T-helper 17 cell (primary cell): ENCODE measurements around the gene XYLT1. TPM values are rescaled to one million over a fixed set of nuclear protein-coding genes. Genes with fewer than 3 reads are reported as not detected.
A peak's percentile ranks its signal among the peaks of the same experiment; 100 is the strongest.
"Not testable (repeated sequence)": the region's sequence is repeated elsewhere in the genome, so short reads cannot be mapped to it uniquely, and the experiment has no call there.

Experiments
- ATAC-seq: fragments of 150-1000 bp; cut with Tn5 transposase; 2 replicates; pipeline ENCODE4 v1.10.0; 2021; ENCODE audit warnings: mild to moderate bottlenecking, moderate library complexity
- DNase-seq, 3 donors: peaks; one replicate each; pipeline versions ENCODE4 v3.0.0 to v3.0.0-alpha.2; 2020 to 2021
- H3K9me3 ChIP-seq: one replicate; pipeline ENCODE4 v1.7.0; 2013; ENCODE audit warnings: low read length, mild to moderate bottlenecking; ENCODE audit not compliant: control insufficient read depth, poor library complexity, severe bottlenecking
- H3K27ac Mint-ChIP-seq: one replicate; pipeline ENCODE4 v1.8.0; 2022; ENCODE audit warnings: mild to moderate bottlenecking, moderate library complexity, mixed read lengths
- H3K27me3 Mint-ChIP-seq: one replicate; pipeline ENCODE4 v1.8.0; 2022; ENCODE audit warnings: mixed read lengths
- H3K36me3 Mint-ChIP-seq: one replicate; pipeline ENCODE4 v1.8.0; 2022; ENCODE audit warnings: low read depth, mixed read lengths
- H3K4me1 Mint-ChIP-seq: one replicate; pipeline ENCODE4 v1.8.0; 2022; ENCODE audit warnings: mild to moderate bottlenecking, mixed read lengths
- H3K4me3 Mint-ChIP-seq: one replicate; pipeline ENCODE4 v1.8.0; 2022; ENCODE audit warnings: mild to moderate bottlenecking, moderate library complexity, mixed read lengths
- total RNA-seq, 4 donors: library from RNA in 2 of 4; stranded (reverse) in 2 of 4; gene quantifications; one replicate each; pipeline ENCODE4 v1.2.3 and lab custom pipeline; 2022 to 2026

Gene XYLT1
- total RNA-seq, 2 donors from 2014 or later, result 33.8 to 57.3 TPM

DNA sequence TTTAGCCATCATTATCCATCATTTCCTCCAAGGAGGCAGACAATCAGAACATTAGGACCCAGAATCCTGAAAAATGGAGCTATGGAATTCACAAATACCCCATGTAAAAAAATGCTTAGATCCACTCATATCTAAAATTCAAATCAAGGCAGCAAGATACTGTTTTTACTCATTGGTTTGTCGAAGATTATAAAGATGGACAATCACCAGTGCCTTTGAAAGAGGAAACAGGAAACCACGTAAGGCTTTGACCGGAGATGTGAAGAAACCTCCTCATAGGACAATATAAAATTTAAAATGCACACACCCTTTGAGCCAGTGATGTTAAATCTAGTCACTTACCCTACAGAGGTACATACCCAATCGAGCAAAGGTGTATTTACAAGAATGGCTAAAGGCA lies 130.0 kb downstream of the XYLT1 start:
- peak overlapping the region; percentile 2 for H3K4me3 Mint-ChIP-seq
- peaks cover 46% of the 10 kb centered on the region for H3K4me1 Mint-ChIP-seq
- H3K27ac Mint-ChIP-seq, result peak overlapping the region; percentile 86
- H3K9me3 ChIP-seq, result no peaks in the 10 kb centered on the region
- H3K27me3 Mint-ChIP-seq, result no peaks in the 10 kb centered on the region
- DNase-seq, result no peak
- no peak for ATAC-seq
- H3K36me3 Mint-ChIP-seq, result peaks cover 5% of the 10 kb centered on the region

DNA sequence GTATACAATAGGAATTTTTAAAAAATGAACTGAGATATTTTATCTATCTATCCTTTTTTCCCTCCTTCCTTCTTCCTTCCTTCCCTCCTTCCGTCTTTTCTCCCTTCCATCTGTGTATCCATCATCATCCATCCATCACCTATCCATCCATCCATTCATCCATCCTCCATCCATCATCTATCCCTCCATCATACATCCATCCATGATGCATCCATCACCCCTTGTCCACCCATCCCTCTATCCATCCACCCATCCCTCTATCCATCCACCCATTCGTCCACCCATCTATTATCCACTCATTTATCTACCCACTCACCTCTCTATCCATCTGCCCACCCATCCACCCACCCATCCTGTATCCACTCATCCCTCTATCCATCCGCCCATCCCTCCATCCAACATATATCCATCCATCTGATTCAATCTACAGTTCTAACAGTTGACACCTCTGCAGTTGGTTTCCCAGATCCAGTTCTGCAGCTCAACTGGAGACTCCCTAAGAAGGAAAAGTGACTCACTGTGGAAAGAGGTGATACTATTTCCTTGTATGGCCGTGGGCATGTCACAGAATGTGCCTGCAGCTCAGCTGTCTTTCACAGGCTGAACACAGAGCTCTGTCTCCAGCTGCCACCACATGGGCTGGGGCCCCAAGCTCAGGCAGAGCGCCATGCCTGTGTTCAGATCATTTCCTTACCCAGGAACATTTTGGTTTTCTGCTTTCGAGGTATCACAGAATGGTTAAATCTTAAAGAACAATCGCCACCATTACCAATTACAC lies 130.8 kb downstream of the XYLT1 start:
- H3K9me3 ChIP-seq, result no peaks in the 10 kb centered on the region
- H3K36me3 Mint-ChIP-seq, result peaks cover 5% of the 10 kb centered on the region
- H3K27ac Mint-ChIP-seq, result peak overlapping the region; percentile 87
- no peak for ATAC-seq
- no peak overlapping the region for H3K4me3 Mint-ChIP-seq
- H3K4me1 Mint-ChIP-seq, result peaks cover 47% of the 10 kb centered on the region
- no peak for DNase-seq
- H3K27me3 Mint-ChIP-seq, result no peaks in the 10 kb centered on the region

DNA sequence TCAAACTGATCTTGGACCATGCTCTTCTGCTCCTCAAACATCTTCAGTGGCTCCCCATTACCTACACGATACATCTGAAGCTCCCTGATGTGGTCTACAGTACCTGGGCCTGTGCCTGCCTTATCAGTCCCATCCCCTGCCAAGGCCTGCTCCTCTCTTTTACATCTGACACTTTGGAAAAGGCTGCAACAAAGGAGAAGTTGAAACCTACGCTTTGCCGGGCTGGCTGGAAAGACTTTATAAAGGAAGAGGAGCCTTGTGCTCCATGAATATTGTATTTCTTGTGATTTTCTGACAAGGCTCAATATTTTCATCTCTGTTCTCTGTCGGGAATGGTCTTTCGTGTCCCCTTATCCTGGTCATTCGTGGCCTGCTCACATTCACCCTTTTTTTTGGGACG lies 132.5 kb downstream of the XYLT1 start:
- H3K4me1 Mint-ChIP-seq, result peaks cover 36% of the 10 kb centered on the region
- DNase-seq, result no peak
- ATAC-seq, result no peak
- no peaks in the 10 kb centered on the region for H3K27me3 Mint-ChIP-seq
- H3K4me3 Mint-ChIP-seq, result no peak overlapping the region
- peaks cover 5% of the 10 kb centered on the region for H3K36me3 Mint-ChIP-seq
- H3K9me3 ChIP-seq, result no peaks in the 10 kb centered on the region
- H3K27ac Mint-ChIP-seq, result peak overlapping the region; percentile 54

DNA sequence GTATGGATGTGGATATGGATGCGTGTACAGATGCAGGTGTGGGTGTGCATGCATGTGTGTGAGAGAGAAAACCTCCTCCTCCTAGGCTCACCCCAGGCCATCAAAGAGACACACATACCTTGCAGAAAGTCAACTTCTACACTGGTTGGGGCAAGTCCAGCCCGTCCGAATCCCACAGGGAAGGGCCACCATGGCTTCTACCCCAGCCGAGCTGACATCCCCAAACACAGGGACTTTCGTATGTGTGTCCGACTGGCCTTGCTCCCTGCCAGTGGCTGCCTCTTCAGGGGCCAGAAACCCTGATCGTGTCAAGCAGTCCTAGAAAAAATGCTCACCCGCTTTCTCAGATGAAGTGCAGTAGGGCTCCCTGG lies 134.2 kb downstream of the XYLT1 start:
- peaks cover 8% of the 10 kb centered on the region for H3K36me3 Mint-ChIP-seq
- H3K27ac Mint-ChIP-seq, result peak overlapping the region; percentile 74
- H3K4me1 Mint-ChIP-seq, result peaks cover 29% of the 10 kb centered on the region

DNA sequence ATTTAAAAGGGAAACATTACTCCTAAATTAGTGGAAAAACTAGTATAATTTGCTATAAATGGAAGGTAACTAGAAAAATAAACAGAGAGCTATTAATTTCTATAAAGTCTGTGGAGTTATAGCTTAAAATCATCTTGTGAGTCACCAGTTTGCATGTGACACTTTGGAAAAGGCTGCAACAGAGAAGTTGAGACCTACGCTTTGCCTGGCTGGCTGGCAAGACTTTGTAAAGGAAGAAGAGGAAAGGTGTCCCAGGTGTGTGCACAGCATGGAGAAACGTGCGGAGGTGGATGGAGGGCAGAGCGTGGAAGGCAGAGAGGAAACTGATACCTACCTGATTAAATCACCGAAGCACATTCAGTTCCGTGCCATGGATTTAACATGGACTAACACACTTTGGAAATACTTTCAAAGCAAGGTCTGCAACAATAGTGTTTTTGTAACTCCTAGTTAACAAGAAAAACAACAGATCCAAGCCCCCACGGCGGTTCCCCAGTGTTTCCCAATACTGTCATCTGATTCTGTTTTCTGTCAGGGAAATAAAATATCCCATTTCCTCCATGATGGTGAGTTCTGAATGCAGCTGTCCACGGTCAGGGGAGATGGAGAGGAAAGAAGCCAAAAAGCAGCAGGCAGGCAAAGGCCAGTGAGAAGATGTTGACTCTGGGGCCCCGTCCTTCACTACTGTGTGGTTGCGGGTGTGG lies 134.8 kb downstream of the XYLT1 start:
- H3K36me3 Mint-ChIP-seq, result peaks cover 8% of the 10 kb centered on the region
- peak overlapping the region; percentile 74 for H3K27ac Mint-ChIP-seq
- no peaks in the 10 kb centered on the region for H3K9me3 ChIP-seq
- peaks cover 23% of the 10 kb centered on the region for H3K4me1 Mint-ChIP-seq
- ATAC-seq (no peak), DNase-seq (no peak)
- H3K27me3 Mint-ChIP-seq, result no peaks in the 10 kb centered on the region
- H3K4me3 Mint-ChIP-seq, result no peak overlapping the region

More for the DNA sequence above, 134.2 kb downstream of the XYLT1 start:
- ATAC-seq (no peak), DNase-seq (no peak)
- no peaks in the 10 kb centered on the region for H3K9me3 ChIP-seq
- Mint-ChIP-seq H3K4me3 (no peak overlapping the region), H3K27me3 (no peaks in the 10 kb centered on the region)

DNA sequence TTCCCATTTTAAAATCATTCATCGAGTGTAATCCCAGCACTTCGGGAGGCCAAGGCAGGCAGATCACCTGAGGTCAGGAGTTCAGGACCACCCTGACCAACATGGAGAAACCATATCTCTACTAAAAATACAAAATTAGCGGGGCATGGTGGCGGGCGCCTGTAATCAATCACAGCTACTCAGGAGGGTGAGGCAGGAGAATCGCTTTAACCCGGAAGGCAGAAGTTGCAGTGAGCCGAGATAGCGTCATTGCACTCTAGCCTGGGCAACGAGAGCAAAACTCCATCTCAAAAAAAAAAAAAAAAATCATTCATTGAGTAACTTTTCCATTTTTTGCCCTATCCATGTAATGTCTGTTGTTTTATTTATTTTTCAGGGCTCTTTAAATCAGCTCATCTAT lies 135.4 kb downstream of the XYLT1 start:
- ATAC-seq, DNase-seq, H3K4me3 Mint-ChIP-seq, H3K9me3 ChIP-seq, H3K36me3 Mint-ChIP-seq, H3K27me3 Mint-ChIP-seq: not testable (repeated sequence)
- Mint-ChIP-seq H3K27ac (peak overlapping the region; percentile 74), H3K4me1 (peaks cover 18% of the 10 kb centered on the region)

DNA sequence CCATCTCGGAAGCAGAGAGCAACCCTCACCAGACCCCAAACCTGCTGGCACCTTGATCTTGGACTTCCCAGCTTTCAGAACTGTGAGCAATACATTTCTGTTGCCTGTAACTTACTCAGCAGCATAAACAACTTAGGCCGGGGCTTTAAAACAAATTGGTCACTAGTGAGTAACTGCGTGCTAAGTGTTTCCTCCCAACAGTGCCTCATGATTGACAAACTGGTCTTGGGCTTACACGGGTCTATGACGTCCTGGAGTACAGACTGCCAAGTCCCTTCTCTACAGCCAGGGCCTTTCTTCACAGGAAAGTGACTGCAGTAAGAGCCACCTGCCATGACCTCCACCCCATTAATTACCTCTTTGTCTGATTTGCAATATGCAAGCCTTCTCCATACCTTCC lies 136.7 kb downstream of the XYLT1 start:
- DNase-seq (no peak), ATAC-seq (no peak)
- peaks cover 14% of the 10 kb centered on the region for H3K4me1 Mint-ChIP-seq
- H3K4me3 Mint-ChIP-seq, result no peak overlapping the region
- peaks cover 5% of the 10 kb centered on the region for H3K36me3 Mint-ChIP-seq
- peak overlapping the region; percentile 74 for H3K27ac Mint-ChIP-seq
- H3K9me3 ChIP-seq, result no peaks in the 10 kb centered on the region
- no peaks in the 10 kb centered on the region for H3K27me3 Mint-ChIP-seq

DNA sequence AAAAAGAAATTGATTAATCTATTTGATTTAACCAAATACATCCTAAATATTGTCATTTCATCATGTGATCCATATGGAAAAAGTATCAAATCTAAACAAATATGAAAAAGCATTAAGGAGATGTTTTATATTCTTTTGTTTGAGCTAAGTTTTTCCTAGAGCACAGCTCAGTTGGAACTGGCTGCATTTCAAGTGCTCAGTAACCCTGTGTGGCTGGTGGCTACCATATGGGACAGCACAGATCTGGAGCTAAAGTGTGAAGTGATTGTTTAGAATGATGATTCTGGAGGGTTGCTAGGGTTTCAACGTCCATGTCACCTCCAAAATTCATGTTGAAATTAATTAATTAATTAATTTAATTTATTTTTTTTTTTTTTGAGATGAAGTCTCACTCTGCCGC lies 137.5 kb downstream of the XYLT1 start:
- Mint-ChIP-seq H3K4me1 (peaks cover 14% of the 10 kb centered on the region), H3K4me3 (no peak overlapping the region), H3K27me3 (no peaks in the 10 kb centered on the region), H3K27ac (no peak overlapping the region), H3K36me3 (peaks cover 5% of the 10 kb centered on the region)
- H3K9me3 ChIP-seq, result no peaks in the 10 kb centered on the region
- DNase-seq, result no peak
- ATAC-seq, result no peak

DNA sequence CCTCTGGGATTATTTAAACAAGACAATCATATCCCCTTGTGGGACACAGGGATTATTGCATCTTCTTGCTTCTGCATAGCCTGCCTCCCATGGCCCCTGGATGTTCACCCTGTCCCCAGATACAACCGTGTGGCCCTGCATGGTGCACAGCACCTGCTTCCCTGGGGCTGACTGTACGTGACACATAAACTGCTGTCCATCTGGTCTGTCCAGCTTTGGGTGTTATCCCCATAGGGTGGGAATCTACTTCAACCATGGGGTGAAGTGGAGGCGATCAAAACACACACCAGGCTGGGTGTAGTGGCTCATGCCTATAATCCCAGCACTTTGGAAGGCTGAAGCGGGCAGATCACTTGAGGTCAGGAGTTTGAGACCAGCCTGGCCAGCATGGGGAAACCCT lies 138.8 kb downstream of the XYLT1 start:
- Mint-ChIP-seq H3K4me1 (peaks cover 10% of the 10 kb centered on the region), H3K27me3 (no peaks in the 10 kb centered on the region), H3K4me3 (no peak overlapping the region), H3K27ac (no peak overlapping the region), H3K36me3 (peaks cover 3% of the 10 kb centered on the region)
- DNase-seq (no peak), ATAC-seq (no peak)
- no peaks in the 10 kb centered on the region for H3K9me3 ChIP-seq

DNA sequence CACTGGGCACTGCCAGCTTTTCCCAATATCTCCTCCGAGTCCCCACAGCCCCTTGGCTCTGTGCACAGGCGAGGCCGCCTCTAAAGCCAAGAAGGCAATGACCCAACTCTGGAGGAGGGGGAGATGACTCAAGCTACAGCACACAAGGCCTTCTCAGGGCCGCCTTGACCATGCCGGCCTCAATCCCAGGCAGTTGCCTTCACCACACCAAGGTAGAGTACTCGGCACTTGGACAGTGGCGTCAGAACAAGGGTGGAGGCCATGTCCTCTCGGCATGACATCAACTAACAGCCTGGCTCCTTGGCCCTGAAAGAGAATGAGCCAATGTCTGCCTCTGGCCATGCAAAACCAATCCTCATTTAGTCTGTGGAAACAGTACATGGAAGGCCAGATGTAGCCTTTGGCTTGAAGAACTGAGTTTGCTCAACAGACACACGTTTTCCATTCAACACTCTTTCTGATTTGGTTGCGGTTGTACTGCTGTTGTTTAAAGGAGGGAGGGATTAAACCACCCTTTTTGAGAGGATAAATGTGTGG lies 139.6 kb downstream of the XYLT1 start:
- Mint-ChIP-seq H3K27ac (no peak overlapping the region), H3K36me3 (peaks cover 3% of the 10 kb centered on the region), H3K27me3 (no peaks in the 10 kb centered on the region), H3K4me1 (peaks cover 10% of the 10 kb centered on the region), H3K4me3 (no peak overlapping the region)
- ATAC-seq, result no peak
- H3K9me3 ChIP-seq, result no peaks in the 10 kb centered on the region
- no peak for DNase-seq

DNA sequence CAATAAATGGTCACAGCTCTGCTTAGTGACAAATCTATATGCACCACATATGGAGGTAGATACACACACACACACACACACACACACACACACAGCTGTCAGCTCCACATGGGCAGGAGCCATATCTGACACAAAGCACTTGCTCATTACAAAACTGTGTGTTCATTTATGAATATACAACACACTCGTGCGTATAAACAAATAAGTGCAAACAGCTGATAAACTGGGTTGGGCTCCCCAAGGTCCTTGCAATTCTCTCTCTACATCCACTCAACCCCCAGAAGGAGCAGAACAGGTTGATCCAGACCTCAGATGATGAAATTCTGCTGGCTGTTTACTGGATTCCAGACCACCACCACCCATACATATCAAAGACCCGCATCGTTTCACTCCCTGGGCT lies 140.7 kb downstream of the XYLT1 start:
- H3K27ac Mint-ChIP-seq, result no peak overlapping the region
- DNase-seq (no peak), ATAC-seq (no peak)
- H3K9me3 ChIP-seq, result no peaks in the 10 kb centered on the region
- peaks cover 7% of the 10 kb centered on the region for H3K4me1 Mint-ChIP-seq
- H3K4me3 Mint-ChIP-seq, result no peak overlapping the region
- H3K27me3 Mint-ChIP-seq, result no peaks in the 10 kb centered on the region
- peaks cover 3% of the 10 kb centered on the region for H3K36me3 Mint-ChIP-seq

DNA sequence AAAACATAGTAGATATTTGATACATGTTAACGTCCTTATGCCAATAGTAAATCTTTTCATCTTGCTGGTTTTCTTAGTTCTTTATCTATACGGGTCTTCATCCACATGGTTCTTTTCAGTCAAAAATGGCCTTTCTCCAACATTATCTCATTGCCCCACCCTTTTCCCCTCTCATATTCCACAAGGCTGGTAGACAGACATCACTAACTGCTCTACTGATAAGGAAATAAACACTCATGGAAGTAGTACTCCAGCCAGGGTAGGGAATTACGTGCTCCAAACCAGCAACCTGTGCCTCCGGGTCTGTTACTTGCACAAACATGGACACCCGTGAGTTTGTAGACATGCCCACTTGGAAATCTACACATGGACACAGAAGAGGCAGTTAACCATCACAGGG lies 141.4 kb downstream of the XYLT1 start:
- H3K9me3 ChIP-seq, result no peaks in the 10 kb centered on the region
- no peak overlapping the region for H3K27ac Mint-ChIP-seq
- H3K27me3 Mint-ChIP-seq, result no peaks in the 10 kb centered on the region
- peaks cover 7% of the 10 kb centered on the region for H3K4me1 Mint-ChIP-seq
- H3K36me3 Mint-ChIP-seq, result peaks cover 3% of the 10 kb centered on the region
- H3K4me3 Mint-ChIP-seq, result no peak overlapping the region
- DNase-seq (no peak), ATAC-seq (no peak)

DNA sequence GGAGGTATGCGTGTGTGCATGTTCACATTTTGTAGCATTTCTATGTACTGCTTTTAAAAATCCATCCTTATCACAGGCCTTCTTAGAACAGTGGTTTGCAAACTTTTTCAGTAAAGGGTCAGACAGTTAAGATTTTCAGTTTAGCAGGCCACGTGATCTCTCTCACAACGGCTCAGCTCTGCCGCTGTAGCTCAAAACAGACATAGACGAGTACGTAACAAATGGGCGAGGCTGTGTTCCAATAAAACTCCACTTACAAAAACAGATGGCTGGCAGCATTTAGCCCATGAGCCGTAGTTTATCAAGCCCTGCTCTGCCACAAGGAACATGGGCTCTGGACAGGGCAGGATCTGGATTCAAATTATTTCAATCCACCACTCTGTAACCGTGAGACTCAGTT lies 141.8 kb downstream of the XYLT1 start:
- ATAC-seq (no peak), DNase-seq (no peak)
- Mint-ChIP-seq H3K4me3 (no peak overlapping the region), H3K27ac (no peak overlapping the region), H3K27me3 (no peaks in the 10 kb centered on the region), H3K36me3 (peaks cover 3% of the 10 kb centered on the region), H3K4me1 (peaks cover 10% of the 10 kb centered on the region)
- H3K9me3 ChIP-seq, result no peaks in the 10 kb centered on the region
